ENCODE data around the gene COL11A1.

Gene COL11A1

GRCh38 chr1:102901996-102902395 lies 206.3 kb downstream of the COL11A1 start:
- DNase-seq (ENCODE audit: low read depth in 2 of 2) = no peak

GRCh38 chr1:102899935-102900334 lies 208.4 kb downstream of the COL11A1 start:
- DNase-seq (ENCODE audit: low read depth in 2 of 2) = no peak

GRCh38 chr1:102897557-102897956 lies 210.8 kb downstream of the COL11A1 start:
- DNase-seq (ENCODE audit: low read depth in 2 of 2) = no peak

- DNase-seq (ENCODE audit: low read depth in 2 of 2) = no peak
Observed at GRCh38 chr1:102896771-102897170, 211.6 kb downstream of the COL11A1 start.

GRCh38 chr1:102896286-102896685 lies 212.0 kb downstream of the COL11A1 start:
- DNase-seq (ENCODE audit: low read depth in 2 of 2) = no peak

- no peak for DNase-seq (ENCODE audit: low read depth in 2 of 2)
Observed at GRCh38 chr1:102891868-102892625, 216.3 kb downstream of the COL11A1 start.

GRCh38 chr1:102886638-102887037 lies 221.7 kb downstream of the COL11A1 start:
- no peak for DNase-seq (ENCODE audit: low read depth in 2 of 2)

GRCh38 chr1:102884238-102884637 lies 224.1 kb downstream of the COL11A1 start:
- DNase-seq (ENCODE audit: low read depth in 2 of 2) = no peak

GRCh38 chr1:102879439-102879993 lies 228.8 kb downstream of the COL11A1 start:
- no peak for DNase-seq (ENCODE audit: low read depth in 2 of 2)

- no peak for DNase-seq (ENCODE audit: low read depth in 2 of 2)
Observed at GRCh38 chr1:102875756-102876155, 232.6 kb downstream of the COL11A1 start.

GRCh38 chr1:102872526-102872925 lies 235.8 kb downstream of the COL11A1 start:
- DNase-seq (ENCODE audit: low read depth in 2 of 2) = no peak

GRCh38 chr1:102872097-102872496 lies 236.2 kb downstream of the COL11A1 start:
- DNase-seq (ENCODE audit: low read depth in 2 of 2) = no peak

GRCh38 chr1:102863704-102864103 lies 244.6 kb downstream of the COL11A1 start:
- no peak for DNase-seq (ENCODE audit: low read depth in 2 of 2)

- no peak for DNase-seq (ENCODE audit: low read depth in 2 of 2)
Observed at GRCh38 chr1:102861247-102861646, 247.1 kb downstream of the COL11A1 start.

- DNase-seq (ENCODE audit: low read depth in 2 of 2) = no peak
Observed at GRCh38 chr1:102858695-102859094, 249.6 kb downstream of the COL11A1 start.

- no peak for DNase-seq (ENCODE audit: low read depth in 2 of 2)
Observed at GRCh38 chr1:102857251-102857650, 251.1 kb downstream of the COL11A1 start.

GRCh38 chr1:102853701-102854187 lies 254.6 kb downstream of the COL11A1 start:
- DNase-seq (ENCODE audit: low read depth in 2 of 2) = no peak

- DNase-seq (ENCODE audit: low read depth in 2 of 2) = no peak
Observed at GRCh38 chr1:102853136-102853535, 255.2 kb downstream of the COL11A1 start.

- DNase-seq (ENCODE audit: low read depth in 2 of 2) = no peak
Observed at GRCh38 chr1:102852613-102853012, 255.7 kb downstream of the COL11A1 start.

GRCh38 chr1:102851616-102852015 lies 256.7 kb downstream of the COL11A1 start:
- no peak for DNase-seq (ENCODE audit: low read depth in 2 of 2)

GRCh38 chr1:102842606-102843005 lies 265.7 kb downstream of the COL11A1 start:
- no peak for DNase-seq (ENCODE audit: low read depth in 2 of 2)

- no peak for DNase-seq (ENCODE audit: low read depth in 2 of 2)
Observed at GRCh38 chr1:102840741-102841140, 267.6 kb downstream of the COL11A1 start.

GRCh38 chr1:102838016-102838415 lies 270.3 kb downstream of the COL11A1 start:
- no peak for DNase-seq (ENCODE audit: low read depth in 2 of 2)

Data from stimulated activated CD4-positive, alpha-beta T cell treated with anti-CD3 and anti-CD28 coated beads, Interleukin-12 subunit alpha, Interleukin-12 subunit beta, amount 100 ng/mL, for 24 hours (primary cell).